ENCODE data around the gene OSBPL10.
"Not testable (repeated sequence)": the region's sequence is repeated elsewhere in the genome, so short reads cannot be mapped to it uniquely, and the experiment has no call there.

DNA sequence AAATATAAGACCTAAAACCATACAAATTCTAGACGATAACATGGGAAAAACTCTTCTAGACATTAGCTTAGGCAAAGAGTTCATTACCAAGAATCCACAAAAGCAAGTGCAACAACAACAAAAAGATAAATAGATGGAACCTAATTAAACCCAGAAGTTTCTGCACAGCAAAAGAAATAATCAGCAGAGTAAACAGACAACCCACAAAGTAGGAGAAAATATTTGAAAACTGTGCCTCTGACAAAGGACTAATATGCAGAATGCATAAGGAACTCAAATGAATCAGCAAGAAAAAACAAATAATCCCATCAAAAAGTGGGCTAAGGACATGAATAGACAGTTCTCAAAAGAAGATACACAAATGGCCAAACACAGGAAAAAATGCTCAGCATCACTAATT lies 198.8 kb downstream of the OSBPL10 start:
- TF ChIP-seq EP300 (IDR thresholded peaks at IDR 0.05; ENCODE audit: borderline replicate concordance in 1 of 2, low read depth in 2 of 2, low read length in 2 of 2); CEBPB (IDR thresholded peaks at IDR 0.05; ENCODE audit: low read depth, low read length); NANOG (IDR thresholded peaks at IDR 0.05; ENCODE audit: insufficient read depth, low read depth, low read length, poor library complexity, severe bottlenecking); EZH2 (IDR thresholded peaks at IDR 0.05; ENCODE audit: low read depth, low read length, severe bottlenecking); RBBP5 (IDR thresholded peaks at IDR 0.05; ENCODE audit: borderline replicate concordance, low read depth, low read length); BACH1 (IDR thresholded peaks at IDR 0.05; ENCODE audit: low read length); ATF2 (IDR thresholded peaks at IDR 0.05; ENCODE audit: low read length): not testable (repeated sequence)
- TF ChIP-seq, protein P1, sequence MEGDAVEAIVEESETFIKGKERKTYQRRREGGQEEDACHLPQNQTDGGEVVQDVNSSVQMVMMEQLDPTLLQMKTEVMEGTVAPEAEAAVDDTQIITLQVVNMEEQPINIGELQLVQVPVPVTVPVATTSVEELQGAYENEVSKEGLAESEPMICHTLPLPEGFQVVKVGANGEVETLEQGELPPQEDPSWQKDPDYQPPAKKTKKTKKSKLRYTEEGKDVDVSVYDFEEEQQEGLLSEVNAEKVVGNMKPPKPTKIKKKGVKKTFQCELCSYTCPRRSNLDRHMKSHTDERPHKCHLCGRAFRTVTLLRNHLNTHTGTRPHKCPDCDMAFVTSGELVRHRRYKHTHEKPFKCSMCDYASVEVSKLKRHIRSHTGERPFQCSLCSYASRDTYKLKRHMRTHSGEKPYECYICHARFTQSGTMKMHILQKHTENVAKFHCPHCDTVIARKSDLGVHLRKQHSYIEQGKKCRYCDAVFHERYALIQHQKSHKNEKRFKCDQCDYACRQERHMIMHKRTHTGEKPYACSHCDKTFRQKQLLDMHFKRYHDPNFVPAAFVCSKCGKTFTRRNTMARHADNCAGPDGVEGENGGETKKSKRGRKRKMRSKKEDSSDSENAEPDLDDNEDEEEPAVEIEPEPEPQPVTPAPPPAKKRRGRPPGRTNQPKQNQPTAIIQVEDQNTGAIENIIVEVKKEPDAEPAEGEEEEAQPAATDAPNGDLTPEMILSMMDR (IDR thresholded peaks at IDR 0.05; ENCODE audit: control extremely low read depth in 1 of 3, insufficient read depth in 1 of 3, low read depth in 1 of 3, low read length in 3 of 3), result not testable (repeated sequence)
